ENCODE results near the gene MEX3A.
"Not testable (repeated sequence)": the region's sequence is repeated elsewhere in the genome, so short reads cannot be mapped to it uniquely, and the experiment has no call there.

MEX3A gene, protein sequence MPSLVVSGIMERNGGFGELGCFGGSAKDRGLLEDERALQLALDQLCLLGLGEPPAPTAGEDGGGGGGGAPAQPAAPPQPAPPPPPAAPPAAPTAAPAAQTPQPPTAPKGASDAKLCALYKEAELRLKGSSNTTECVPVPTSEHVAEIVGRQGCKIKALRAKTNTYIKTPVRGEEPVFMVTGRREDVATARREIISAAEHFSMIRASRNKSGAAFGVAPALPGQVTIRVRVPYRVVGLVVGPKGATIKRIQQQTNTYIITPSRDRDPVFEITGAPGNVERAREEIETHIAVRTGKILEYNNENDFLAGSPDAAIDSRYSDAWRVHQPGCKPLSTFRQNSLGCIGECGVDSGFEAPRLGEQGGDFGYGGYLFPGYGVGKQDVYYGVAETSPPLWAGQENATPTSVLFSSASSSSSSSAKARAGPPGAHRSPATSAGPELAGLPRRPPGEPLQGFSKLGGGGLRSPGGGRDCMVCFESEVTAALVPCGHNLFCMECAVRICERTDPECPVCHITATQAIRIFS

DNA sequence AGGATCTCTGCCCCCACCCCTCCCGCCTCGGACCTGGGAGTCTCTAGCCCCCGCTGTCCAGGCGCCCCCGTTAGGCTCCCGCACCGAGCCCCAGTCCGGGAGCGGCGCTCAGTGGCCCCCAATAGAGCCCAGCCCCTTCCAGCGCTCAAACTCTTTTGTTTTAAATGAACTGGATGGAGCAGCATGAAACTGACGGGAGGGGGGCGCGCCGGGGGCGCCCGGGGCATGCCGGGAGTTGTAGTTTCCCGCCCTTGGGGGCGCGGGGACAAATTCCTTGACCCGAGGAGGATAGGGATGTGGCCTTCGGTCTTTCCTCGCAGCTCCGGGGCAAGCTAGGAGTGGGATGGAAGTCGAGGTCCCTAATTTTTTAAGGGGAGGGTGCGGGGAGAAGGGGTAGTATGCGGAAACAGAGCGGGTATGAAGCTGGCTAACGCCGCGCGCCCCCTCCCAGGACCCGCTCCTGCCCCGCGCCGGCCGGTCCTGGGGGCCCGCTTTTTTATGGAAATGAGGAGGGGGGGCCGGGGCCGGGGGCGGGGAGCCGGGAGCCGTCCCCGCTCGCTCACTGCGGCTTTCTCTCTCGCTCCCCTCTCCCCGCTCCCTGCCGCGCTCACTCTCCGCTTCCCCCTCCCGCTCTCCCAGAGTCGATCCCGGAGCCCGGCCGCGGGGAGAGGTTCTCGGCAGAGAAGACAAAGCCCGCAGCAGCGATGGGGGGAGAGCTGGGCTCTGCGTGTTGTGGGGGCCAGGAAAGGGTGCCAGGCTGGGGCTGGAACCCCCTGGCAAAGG lies at the start of gene MEX3A:
Gene MEX3A (minus strand): TSS at position 157 of the 783 bp plus-strand sequence. CDS start 467 bp downstream, outside the sequence.
- DNase-seq, result peak; percentile 52

DNA sequence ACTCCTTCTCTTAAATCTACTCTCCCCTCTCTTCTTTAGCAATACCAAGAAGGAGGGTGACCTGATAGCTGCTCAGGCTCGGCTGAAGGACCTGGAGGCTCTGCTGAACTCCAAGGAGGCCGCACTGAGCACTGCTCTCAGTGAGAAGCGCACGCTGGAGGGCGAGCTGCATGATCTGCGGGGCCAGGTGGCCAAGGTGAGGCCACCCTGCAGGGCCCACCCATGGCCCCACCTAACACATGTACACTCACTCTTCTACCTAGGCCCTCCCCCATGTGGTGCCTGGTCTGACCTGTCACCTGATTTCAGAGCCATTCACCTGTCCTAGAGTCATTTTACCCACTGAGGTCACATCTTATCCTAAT lies 48.3 kb upstream of the MEX3A start:
- no peak for DNase-seq

DNA sequence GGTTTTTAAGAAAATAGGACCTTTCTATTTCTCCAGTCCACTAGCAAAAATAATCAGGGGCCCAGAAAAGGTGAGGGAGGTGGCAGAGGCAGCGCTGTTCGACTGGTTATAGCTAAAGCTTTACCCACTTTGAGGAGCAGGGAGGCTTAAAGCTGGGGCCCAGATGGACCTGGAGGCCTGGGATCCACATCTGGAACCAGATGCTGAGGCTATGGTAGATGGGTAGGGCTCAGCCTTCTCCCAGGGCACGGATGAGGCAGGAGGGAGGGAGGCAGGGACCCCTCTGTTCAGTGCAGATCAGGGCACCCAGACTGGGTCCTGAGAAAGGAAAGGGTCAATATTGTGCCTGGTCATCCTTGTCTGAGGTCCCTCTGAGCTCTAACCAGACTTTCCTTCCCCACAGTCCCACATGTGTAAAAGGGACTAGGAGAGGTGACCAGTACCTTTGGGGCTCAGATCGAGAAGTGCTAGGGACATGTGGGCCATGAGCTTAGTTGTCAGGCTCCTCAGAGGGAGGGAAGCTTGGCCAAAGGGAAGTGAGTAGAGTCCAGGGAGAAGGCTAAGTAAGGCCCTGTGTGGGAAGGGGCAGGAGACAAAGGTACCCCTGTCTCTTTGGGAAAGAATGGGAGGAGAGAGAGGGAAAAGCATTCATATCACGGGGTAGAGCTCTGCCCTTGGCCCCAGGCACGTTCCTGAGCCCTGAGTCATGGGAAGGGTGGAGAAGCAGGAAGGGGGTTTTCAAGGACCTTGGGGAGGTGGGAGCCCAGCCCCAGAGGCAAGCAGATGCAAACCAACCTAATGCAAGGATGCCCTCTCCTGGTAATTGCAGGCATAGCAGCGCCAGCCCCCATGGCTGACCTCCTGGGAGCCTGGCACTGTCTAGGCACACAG lies 47.7 kb upstream of the MEX3A start:
- peak; percentile 72 for DNase-seq

DNA sequence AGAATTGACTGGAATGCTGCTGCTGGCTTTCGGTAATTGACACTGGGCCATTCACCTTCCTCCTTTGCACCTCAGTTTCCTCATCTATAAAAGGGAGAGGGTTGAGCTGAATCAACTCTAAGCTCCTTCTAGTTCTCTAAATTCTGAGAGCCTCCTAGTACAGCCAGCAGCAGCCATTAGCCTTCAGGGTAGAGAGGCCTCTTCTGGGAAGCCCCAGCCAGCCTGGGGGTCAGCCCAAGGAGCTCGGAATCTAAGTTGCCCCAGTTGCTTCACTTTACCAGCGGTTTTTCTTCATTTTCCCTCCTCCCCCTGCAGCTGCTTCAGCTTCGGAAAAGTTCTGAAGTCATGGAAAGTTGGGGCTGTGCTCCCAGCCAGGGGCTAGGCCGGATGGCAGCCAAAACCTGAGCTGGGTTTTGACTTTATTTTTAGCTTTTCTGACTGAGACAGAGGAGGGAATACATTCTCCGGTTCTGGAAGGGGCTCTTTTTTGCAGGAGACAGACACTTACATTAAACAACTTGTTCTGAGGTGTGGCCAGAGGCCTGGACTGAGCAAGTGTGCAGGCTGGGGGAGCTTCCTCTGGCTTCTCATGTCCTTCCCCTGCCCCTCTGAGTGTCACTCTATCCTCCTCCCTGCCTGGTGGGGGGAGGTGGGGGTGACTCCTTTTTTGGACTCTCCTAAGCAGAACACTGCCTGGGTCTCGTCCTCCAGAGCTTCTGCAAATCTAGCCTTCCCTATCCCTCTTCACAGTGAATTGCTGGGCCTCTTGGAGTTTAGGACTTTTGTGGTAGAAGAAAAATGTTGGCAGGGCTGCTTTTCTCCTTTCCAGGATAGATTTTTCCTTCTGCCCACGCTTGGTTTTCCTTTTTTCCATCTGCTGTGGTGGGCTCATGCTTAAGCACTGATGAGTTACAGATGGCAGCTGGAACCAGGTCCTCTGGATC lies 46.7 kb upstream of the MEX3A start:
- no peak for DNase-seq

DNA sequence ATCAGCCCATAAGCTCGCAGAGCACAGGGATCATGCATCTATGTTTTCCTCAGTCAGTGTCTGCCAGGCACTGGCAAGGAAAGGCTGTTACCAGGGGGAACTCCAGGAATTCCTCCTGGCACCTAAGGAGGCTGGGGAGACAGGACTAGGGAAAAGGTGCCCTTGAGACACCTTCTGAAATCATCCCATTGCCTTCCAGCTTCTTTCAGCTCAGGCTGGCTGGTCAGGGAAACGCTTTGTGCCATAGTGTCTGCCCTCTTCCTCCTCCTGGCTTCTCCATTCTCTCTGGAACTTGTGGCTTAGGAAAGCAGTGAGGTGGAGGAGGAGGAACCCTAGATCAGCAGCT lies 46.0 kb upstream of the MEX3A start:
- no peak for DNase-seq

DNA sequence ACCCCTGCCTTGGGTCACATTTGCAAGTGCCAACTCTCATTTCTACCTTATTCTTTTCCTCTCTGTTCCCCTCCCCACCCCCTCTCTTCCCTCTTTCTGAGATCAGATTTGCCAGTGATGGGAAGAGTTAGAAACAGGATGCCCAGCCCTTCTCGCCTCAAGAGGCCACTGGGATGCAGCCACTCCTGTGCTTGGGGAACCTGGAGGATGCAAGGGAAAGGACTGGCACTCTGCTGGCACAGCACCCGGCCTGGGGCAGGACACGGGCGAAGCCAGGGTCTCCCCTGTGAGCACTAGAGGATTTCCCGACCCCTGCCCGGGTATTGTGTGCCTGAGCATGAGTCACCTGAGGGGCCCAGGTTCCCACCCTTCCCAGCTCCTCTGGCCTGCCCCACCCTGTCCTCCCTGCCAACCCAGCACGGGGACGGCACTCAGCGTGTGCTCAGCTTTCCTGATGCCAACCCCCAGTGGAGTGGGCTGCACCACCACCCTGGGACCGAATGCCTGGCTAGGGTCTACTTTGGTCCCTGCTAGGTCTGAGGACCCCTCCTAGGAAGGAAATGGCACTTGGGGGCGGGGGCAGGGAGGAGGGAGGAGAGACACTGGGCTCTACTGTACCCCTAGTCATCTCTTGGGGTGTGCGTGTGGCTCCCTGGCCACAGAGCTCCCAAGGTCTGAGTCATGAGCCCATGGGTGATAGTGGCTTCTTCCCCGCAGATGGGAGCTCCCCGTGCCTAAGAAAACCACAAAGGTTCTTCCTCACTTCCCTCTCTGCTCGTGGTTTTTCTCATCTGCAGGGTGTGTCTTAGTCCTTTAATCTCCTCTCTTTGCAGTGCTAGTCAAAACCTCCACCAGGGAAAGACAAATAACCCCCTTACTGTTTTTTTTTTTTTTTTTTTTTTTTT lies 44.6 kb upstream of the MEX3A start:
- DNase-seq, result peak; percentile 77

DNA sequence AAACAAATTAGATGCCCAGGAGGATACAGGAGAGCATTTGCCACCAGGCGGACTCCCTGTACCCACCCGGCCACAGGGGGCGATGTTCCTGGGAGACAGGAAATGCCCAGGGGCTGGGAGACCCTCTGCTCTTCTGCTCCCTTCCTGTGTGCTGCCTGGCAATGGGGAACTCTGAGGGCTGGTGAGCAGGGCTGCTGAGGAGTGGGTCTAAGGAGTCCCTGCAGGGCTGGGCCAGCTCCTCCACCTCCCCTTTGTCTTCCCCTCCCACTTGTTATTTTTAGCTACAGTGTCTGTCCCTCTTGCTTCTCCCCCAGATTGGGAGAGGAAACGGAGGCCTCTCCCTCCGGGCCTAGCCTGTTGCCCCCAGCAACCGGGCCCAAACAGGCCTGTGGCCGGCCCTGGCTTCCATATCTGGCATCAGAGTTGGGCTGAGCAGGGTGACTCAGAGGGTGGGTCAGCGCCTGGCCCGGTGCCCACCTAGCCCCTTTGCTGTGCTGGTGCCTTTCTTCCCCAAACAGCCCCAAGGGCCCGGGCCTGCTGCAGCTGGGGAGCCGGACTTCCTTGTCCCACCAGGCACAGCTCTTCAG lies 43.9 kb upstream of the MEX3A start:
- peak; percentile 64 for DNase-seq

DNA sequence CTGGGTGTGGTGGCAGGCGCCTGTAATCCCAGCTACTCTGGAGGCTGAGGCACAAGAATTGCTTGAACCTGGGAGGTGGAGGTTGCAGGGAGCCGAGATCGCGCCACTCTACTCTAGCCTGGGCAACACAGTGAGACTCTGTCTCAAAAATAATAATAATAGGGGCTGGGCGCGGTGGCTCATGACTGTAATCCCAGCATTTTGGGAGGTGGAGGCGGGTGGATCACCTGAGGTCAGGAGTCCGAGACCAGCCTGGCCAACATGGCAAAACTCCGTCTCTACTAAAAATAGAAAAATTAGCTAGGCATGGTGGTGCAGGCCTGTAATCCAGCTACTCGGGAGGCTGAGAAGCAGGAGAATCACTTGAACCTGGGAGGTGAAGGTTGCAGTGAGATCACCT lies 43.3 kb upstream of the MEX3A start:
- DNase-seq, result not testable (repeated sequence)

DNA sequence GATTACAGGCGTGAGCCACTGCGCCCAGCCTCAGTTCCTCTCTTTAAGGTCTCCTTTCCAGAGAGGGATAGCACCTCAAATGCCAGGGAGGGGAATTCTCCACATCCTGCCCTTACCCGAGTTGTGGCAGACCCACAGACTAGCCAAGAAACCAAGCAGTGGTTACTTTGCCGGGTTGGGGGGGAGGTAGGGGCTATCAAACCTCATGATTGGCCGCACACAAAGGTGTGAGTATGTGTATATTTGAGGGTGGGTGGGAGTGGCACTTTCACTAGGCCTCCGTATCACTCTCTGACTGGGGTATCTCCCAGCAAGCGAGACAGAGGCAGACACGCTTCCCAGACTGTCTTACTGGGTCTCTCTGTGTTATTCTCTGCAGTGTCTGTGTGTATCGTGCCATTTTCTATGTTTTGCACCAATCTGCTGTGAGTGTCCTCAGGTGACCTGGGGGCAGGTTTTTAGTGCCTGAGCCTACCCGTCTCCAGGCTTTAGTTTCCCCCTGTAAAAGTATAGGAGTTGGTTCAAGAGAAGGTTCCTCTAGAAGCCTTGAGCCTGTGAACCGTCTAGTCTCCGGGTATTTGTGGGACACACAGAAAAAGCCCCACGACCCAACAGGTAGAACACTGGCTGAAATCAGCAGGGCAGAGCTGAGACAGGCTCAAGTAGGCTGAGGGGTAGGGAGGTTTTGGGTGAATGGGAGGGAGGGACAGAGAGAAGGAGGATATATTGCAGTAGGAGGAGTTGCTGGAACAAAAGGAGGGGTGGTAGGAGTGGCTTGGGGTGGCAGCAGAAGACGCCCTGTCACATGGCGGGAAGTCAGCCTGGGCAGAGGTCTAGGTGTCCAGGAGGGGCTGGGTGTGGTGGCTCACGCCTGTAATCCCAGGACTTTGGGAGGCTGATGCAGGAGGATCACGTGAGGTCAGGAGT lies 42.6 kb upstream of the MEX3A start:
- peak; percentile 22 for DNase-seq

DNA sequence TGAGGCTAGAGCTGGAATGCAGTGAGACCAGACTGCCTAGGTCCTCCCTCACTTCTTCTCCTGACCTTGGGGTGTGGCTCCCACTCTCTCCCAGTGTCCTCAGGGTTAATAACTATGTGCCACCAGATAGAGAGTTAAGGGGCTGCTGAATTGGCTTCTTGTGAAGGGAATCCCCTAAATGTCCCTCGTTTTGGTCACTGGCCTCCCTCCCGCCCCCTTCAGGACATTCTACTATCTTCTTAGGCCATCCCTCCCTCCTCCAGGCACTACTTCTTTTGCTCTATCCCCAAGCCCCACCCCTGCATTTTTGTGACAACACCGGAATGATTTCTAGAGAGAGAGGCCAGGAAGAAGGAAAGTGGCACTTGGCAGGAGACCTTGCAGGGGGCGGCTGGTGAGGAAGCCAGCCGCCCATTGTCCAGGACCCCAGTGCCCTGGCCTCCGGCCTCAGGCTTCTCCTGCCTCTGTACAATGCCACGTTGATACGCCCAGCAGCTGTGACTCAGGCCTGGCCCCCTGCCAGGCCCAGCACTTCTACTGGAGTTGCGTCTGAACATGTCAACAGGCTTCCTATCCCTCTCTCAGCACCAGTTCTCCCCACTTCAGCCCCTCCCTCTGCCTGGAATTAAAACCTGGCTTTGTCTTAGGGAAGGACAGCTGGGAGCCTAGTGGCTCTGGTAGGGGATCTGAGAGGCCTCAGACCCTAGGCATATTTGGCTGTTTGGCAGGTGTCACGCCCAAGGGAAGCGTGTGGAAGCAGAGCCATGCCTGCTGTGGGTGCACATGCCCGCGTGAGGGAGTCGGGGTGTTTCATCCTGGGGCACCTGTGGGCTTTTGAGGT lies 41.3 kb upstream of the MEX3A start:
- peak; percentile 63 for DNase-seq

DNA sequence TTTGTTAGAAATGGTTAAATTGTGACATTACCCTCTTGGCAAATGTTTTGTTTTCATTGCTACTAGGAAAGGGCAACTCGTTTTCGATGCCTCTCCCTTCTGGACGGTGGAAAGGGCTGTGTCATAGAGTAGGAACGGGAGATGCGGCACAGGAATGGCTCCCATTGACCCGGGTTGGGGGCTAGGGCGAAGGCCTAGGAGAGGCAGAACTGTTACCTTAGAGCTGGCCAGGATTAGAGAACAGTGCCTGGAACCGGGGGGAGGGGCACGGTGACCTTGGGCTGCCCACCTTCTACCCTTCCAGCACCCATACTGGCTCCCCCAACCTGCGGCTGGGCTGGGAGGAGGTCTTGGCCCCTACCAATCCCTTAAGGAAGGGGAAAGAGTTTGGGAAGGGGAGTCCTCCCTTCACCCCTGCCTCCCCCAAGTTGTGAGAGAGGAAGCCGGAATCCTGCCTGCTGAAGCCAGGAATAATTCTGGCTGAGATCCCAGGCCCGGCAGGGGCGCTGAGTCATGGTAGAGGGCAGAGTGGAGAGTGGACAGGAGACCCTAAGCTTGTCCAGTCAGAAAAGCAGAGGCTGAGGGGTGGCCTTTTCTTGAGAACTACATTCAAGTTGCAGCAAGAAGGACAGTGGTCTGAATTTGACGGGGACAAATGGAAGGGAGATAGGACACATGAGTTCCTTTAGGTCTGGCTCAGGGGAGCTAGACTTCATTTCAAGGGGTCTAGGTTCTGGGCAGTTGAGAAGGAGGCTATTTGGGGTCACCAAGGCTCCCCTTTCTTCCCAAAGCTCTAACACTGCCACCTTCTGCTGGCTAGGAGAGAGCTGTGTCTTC lies 40.5 kb upstream of the MEX3A start:
- no peak for DNase-seq

DNA sequence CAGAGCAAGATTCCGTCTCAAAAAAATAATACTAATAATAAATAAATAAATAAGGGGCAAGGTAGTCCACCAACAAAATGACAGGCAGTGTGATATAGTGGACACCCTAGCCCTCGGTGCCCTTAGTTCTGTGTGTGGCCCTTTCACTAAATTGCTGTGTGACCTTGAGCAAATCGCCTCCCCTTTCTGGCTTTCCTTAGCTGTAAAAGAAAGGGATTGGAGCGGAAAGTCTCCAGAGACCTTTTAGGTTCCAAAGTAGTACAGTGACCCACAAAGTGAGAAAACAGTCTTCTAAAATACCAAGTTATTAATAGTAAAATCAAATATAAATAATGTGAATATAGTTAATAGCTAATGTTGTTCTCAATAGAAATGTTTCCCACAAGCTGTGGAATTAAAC lies 39.8 kb upstream of the MEX3A start:
- DNase-seq, result no peak

DNA sequence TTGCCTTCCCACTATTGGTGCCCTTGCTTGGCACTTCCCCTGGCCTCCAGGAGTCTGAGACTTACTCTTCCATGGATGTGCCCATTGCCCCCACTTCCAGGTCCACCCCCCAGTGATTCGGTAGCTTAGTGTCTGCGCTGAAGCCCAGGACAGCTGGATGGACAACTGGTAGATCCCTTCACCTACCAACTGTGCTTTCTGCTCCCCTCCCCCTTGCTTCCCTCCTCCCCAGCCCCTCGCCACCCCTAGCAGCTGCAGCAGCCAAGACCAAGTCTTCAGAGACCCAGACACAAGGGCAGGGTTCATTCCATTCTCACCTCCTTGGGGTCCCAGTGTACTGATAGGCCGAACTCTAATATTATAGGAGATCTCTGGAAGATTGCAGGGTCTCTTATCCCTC lies 39.2 kb upstream of the MEX3A start:
- DNase-seq, result no peak

DNA sequence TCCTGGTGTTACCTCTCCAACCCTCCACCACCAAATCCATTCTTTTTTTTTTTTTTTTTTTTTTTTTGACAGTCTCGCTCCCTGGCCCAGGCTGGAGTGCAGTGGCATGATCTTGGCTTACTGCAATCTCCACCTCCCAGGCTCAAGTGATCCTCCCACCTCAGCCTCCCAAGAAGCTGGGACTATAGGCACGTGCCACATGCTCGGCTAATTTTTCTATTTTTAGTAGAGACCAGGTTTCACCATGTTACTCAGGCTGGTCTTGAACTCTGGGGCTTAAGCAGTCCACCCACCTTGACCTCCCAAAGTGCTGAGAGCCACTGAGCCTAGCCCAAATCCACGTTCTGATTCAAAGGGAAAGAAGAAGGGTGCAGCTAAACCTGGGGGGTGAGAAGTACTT lies 38.7 kb upstream of the MEX3A start:
- DNase-seq, result not testable (repeated sequence)

DNA sequence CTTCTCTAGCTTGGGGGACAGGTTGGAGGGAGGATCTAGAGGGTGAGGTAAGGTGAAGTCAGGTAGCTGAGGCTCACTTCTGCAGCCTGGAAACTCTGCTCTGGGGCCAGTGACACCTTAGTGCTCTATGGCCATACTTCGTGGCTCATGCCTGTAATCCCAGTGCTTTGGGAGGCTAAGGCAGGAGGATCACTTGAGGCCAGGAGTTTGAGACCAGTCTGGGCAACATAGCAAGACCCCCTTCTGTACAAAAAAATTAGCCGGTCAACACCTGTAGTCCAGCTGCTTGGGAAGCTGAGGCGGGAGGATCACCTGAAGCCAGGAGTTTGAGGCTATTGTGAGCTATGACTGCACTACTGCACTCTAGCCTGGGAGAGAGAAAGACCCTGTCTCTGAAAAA lies 38.1 kb upstream of the MEX3A start:
- no peak for DNase-seq

DNA sequence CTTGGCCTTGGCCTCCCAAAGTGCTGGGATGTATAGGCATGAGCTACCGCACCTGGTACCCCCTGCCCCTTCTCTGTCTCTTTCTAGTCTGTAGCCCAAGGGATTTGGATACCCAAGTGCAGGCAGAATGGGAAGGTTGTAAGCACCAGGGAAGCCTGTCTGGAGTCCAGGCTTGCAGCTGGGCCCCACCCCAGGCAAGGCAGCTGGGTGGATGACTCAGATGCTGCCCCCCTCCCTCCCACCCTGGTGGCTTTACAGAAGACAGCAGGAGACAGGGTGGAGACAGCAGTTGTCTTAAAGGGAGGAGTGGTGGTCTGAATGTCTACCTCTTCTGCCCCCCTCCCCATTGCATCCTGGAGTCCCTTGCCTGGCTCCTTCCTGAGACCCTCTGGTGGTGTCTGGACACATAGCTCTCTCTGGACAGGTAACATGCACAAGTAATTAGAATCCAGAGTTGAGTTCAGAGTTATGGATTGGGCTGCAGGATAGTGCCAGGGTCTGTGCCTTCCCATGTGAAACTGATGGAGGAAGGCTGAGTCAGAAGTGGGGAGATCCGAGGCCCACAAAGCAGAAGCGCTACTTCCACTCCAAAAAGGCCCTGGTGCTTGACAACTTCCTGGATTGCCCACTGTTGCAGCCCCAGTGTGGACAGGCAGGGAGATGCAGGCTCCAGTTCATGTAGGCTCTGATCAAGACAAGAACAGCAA lies 37.4 kb upstream of the MEX3A start:
- DNase-seq, result no peak
